ENCODE measurements around the gene KCNK4.

DNA sequence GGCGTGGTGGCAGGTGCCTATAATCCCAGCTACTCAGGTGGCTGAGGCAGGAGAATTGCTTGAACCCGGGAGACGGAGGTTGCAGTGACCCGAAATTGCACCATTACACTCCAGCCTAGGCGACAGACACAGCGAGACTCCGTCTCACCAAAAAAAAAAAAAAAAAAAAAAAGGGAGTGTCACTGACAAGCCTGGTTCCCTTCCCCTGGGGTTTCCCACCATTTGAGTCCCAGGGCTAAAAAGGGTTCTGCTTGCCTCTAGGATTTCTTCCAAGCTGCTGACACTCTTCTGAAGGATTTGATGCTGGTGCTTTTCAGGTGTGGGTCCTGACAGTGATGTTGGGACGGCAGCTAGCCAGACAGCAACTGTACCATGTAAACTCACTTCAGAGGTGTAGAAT, 47.6 kb downstream of the KCNK4 start:
- TF ChIP-seq, protein P1, sequence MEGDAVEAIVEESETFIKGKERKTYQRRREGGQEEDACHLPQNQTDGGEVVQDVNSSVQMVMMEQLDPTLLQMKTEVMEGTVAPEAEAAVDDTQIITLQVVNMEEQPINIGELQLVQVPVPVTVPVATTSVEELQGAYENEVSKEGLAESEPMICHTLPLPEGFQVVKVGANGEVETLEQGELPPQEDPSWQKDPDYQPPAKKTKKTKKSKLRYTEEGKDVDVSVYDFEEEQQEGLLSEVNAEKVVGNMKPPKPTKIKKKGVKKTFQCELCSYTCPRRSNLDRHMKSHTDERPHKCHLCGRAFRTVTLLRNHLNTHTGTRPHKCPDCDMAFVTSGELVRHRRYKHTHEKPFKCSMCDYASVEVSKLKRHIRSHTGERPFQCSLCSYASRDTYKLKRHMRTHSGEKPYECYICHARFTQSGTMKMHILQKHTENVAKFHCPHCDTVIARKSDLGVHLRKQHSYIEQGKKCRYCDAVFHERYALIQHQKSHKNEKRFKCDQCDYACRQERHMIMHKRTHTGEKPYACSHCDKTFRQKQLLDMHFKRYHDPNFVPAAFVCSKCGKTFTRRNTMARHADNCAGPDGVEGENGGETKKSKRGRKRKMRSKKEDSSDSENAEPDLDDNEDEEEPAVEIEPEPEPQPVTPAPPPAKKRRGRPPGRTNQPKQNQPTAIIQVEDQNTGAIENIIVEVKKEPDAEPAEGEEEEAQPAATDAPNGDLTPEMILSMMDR (IDR thresholded peaks at IDR 0.05): no peak
- TF ChIP-seq POLR2A (IDR thresholded peaks at IDR 0.05): no peak
